Mesenchymal stem cell (in vitro differentiated cells and primary cell): Measurements from ENCODE around the gene PKDCC.

Experiments
- DNase-seq: peaks from one replicate; pipeline ENCODE4 v3.0.0-alpha.2; 2013
- H2AFZ ChIP-seq: one replicate; pipeline ENCODE4 v1.6.1; 2013; ENCODE audit warnings: low read depth, mild to moderate bottlenecking, control low read depth, inconsistent platforms, low read length, moderate library complexity
- H2AK5ac ChIP-seq: 2 replicates; pipeline ENCODE4 v1.6.1; 2013; ENCODE audit warnings: low read length, moderate library complexity, mild to moderate bottlenecking, inconsistent platforms; ENCODE audit not compliant: severe bottlenecking
- H2BK120ac ChIP-seq: one replicate; pipeline ENCODE4 v1.6.1; 2013; ENCODE audit warnings: low read depth, mild to moderate bottlenecking, inconsistent platforms, low read length, moderate library complexity
- H2BK12ac ChIP-seq, 2 experiments: one replicate each; pipeline ENCODE4 v1.6.1; 2013; ENCODE audit warnings: inconsistent platforms in 2 of 2, low read length in 2 of 2, mild to moderate bottlenecking in 2 of 2, moderate library complexity in 2 of 2, control low read depth in 1 of 2
- H2BK15ac ChIP-seq: one replicate; pipeline ENCODE4 v1.6.1; 2013; ENCODE audit warnings: mild to moderate bottlenecking, low read depth, inconsistent platforms; ENCODE audit not compliant: poor library complexity, severe bottlenecking
- H2BK5ac ChIP-seq: 2 replicates; pipeline ENCODE4 v1.6.1; 2013; ENCODE audit warnings: low read depth, mild to moderate bottlenecking, low read length, control low read depth, inconsistent platforms; ENCODE audit not compliant: poor library complexity, severe bottlenecking
- H3K14ac ChIP-seq, 2 experiments: one replicate each; pipeline ENCODE4 v1.6.1; 2013; ENCODE audit warnings: inconsistent platforms in 2 of 2, low read length in 2 of 2, control low read depth in 1 of 2, mild to moderate bottlenecking in 1 of 2, moderate library complexity in 1 of 2
- H3K18ac ChIP-seq, 2 experiments: one replicate each; pipeline ENCODE4 v1.6.1; 2013; ENCODE audit warnings: inconsistent platforms in 2 of 2, low read length in 2 of 2, control low read depth in 1 of 2, low read depth in 1 of 2, mild to moderate bottlenecking in 1 of 2
- H3K23ac ChIP-seq, 2 experiments: one replicate each; pipeline ENCODE4 v1.6.1; 2013; ENCODE audit warnings: inconsistent platforms in 2 of 2, low read length in 2 of 2, mild to moderate bottlenecking in 2 of 2, moderate library complexity in 2 of 2, control low read depth in 1 of 2
- H3K27ac ChIP-seq: 2 replicates; pipeline ENCODE4 v1.5.1; 2013; ENCODE audit warnings: mild to moderate bottlenecking, moderate library complexity, low read length, control low read depth, inconsistent platforms; ENCODE audit not compliant: poor library complexity, severe bottlenecking
- H3K27me3 ChIP-seq, 2 experiments: 2 replicates each; pipeline versions ENCODE4 v1.6.1 to v1.7.0; 2013; ENCODE audit warnings: low read length in 2 of 2, mild to moderate bottlenecking in 2 of 2, moderate library complexity in 2 of 2, control low read depth in 1 of 2, inconsistent platforms in 1 of 2; ENCODE audit not compliant: control insufficient read depth in 1 of 2, insufficient read depth in 1 of 2
- H3K36me3 ChIP-seq, 2 experiments: 2 replicates each; pipeline versions ENCODE4 v1.6.1 to v1.7.0; 2013; ENCODE audit warnings: low read length in 2 of 2, control low read depth in 1 of 2, inconsistent platforms in 1 of 2, low read depth in 1 of 2, mild to moderate bottlenecking in 1 of 2; ENCODE audit not compliant: insufficient read depth in 2 of 2, control insufficient read depth in 1 of 2
- H3K4ac ChIP-seq, 2 experiments: one replicate each; pipeline ENCODE4 v1.6.1; 2013; ENCODE audit warnings: inconsistent platforms in 2 of 2, low read length in 2 of 2, mild to moderate bottlenecking in 2 of 2, moderate library complexity in 2 of 2, control low read depth in 1 of 2, low read depth in 1 of 2
- H3K4me1 ChIP-seq: 2 replicates; pipeline ENCODE4 v1.6.1; 2013; ENCODE audit warnings: low read depth, low read length, control low read depth; ENCODE audit not compliant: control insufficient read depth, insufficient read depth
- H3K4me2 ChIP-seq: 2 replicates; pipeline ENCODE4 v1.6.1; 2013; ENCODE audit warnings: low read length, mild to moderate bottlenecking, inconsistent platforms; ENCODE audit not compliant: poor library complexity, severe bottlenecking
- H3K4me3 ChIP-seq, 2 experiments: 2 replicates each; pipeline versions ENCODE4 v1.5.1 to v1.7.0; 2013; ENCODE audit warnings: low read length in 2 of 2, mild to moderate bottlenecking in 2 of 2, control low read depth in 1 of 2, low read depth in 1 of 2; ENCODE audit not compliant: insufficient read depth in 1 of 2
- H3K79me1 ChIP-seq: replicated peaks from 2 replicates; pipeline ENCODE4 v1.6.1; 2013; ENCODE audit warnings: mild to moderate bottlenecking, control low read depth, low read length, inconsistent platforms; ENCODE audit not compliant: poor library complexity, severe bottlenecking
- H3K9ac ChIP-seq: 2 replicates; pipeline ENCODE4 v1.7.0; 2013; ENCODE audit warnings: mild to moderate bottlenecking, low read length, moderate library complexity
- H3K9me3 ChIP-seq: 2 replicates; pipeline ENCODE4 v1.7.0; 2013; ENCODE audit warnings: mild to moderate bottlenecking, low read length; ENCODE audit not compliant: control insufficient read depth
- H4K8ac ChIP-seq: one replicate; pipeline ENCODE4 v1.6.1; 2013; ENCODE audit warnings: inconsistent platforms, mild to moderate bottlenecking, low read length, moderate library complexity
- H4K91ac ChIP-seq: one replicate; pipeline ENCODE4 v1.6.1; 2013; ENCODE audit warnings: mild to moderate bottlenecking, low read length, inconsistent platforms
- WGBS: methylation state at CpG from one replicate; pipeline ENCODE4 v1.1.7; 2013; ENCODE audit warnings: mixed read lengths; 5-methylcytosine and 5-hydroxymethylcytosine counted together

Gene PKDCC

GRCh38 chr2:42090216-42090615 is 42.4 kb downstream of the PKDCC start:
- DNase-seq = no peak
- Histone ChIP-seq H3K23ac (no peak overlapping the region), H3K79me1 (no peaks in the 10 kb centered on the region), H3K4ac (no peak overlapping the region), H3K4me1 (peaks cover 2% of the 10 kb centered on the region), H4K91ac (no peak overlapping the region), H3K27ac (no peak overlapping the region), H3K9me3 (no peaks in the 10 kb centered on the region), H3K9ac (no peak overlapping the region), H2AK5ac (no peak overlapping the region), H2BK5ac (no peak overlapping the region), H2BK120ac (no peak overlapping the region), H3K27me3 (peaks cover 0 to 6% of the 10 kb centered on the region in 2 experiments), H3K14ac (no peak overlapping the region), H3K36me3 (no peaks in the 10 kb centered on the region), H2BK12ac (no peak overlapping the region), H4K8ac (no peak overlapping the region), H3K4me3 (no peak overlapping the region), H2BK15ac (no peak overlapping the region), H3K18ac (no peak overlapping the region), H3K4me2 (no peak overlapping the region), H2AFZ (no peak overlapping the region)
- WGBS = over 99% methylated on average over 5 of the region's 5 CpGs

DNA sequence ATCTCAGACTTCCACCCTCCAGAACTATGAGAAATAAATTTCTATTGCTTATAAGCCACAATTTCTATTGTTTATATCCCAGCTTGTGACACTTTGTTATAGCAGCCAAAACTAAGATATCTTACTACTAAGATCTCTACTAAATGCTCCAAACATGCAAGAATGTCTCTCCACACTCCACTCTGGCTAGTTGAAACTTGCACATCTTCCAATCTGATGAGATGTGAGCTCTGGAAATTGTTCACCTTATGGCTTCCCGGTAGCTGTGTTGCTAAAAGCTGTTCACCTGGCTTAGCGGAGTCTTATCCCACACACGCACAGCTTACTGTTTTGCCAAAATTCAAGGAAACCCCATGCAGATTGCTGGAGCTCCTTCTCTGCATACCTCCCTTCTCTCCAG is 43.9 kb downstream of the PKDCC start:
- 97% methylated on average over 3 of the region's 3 CpGs for WGBS
- Histone ChIP-seq H3K4me1 (peaks cover 2% of the 10 kb centered on the region), H4K8ac (no peak overlapping the region), H3K4ac (no peak overlapping the region), H3K9me3 (no peaks in the 10 kb centered on the region), H3K36me3 (no peaks in the 10 kb centered on the region), H2BK120ac (no peak overlapping the region), H2AK5ac (no peak overlapping the region), H3K14ac (no peak overlapping the region), H2BK15ac (no peak overlapping the region), H3K27me3 (peaks cover 0 to 6% of the 10 kb centered on the region in 2 experiments), H2AFZ (no peak overlapping the region), H3K79me1 (no peaks in the 10 kb centered on the region), H4K91ac (no peak overlapping the region), H3K18ac (no peak overlapping the region), H3K9ac (no peak overlapping the region), H3K4me2 (no peak overlapping the region), H2BK12ac (peak overlapping the region in 1 of 2 experiments; percentile 64), H3K23ac (peak overlapping the region in 1 of 2 experiments; percentile 63), H2BK5ac (no peak overlapping the region), H3K27ac (no peak overlapping the region), H3K4me3 (no peak overlapping the region)
- no peak for DNase-seq

GRCh38 chr2:42092084-42092996 is 44.5 kb downstream of the PKDCC start:
- H3K23ac ChIP-seq = no peak overlapping the region
- H2BK120ac ChIP-seq = no peak overlapping the region
- no peak overlapping the region for H3K9ac ChIP-seq
- no peak overlapping the region for H2AFZ ChIP-seq
- no peak overlapping the region for H3K4ac ChIP-seq
- H4K91ac ChIP-seq = no peak overlapping the region
- H3K4me2 ChIP-seq = no peak overlapping the region
- no peak overlapping the region for H4K8ac ChIP-seq
- no peak overlapping the region for H2AK5ac ChIP-seq
- DNase-seq = peak; percentile 40
- H2BK12ac ChIP-seq = no peak overlapping the region
- no peak overlapping the region for H3K4me3 ChIP-seq
- peaks cover 0 to 6% of the 10 kb centered on the region in 2 experiments for H3K27me3 ChIP-seq
- no peaks in the 10 kb centered on the region for H3K9me3 ChIP-seq
- H2BK15ac ChIP-seq = no peak overlapping the region
- H3K79me1 ChIP-seq = no peaks in the 10 kb centered on the region
- H3K14ac ChIP-seq = no peak overlapping the region
- no peak overlapping the region for H3K18ac ChIP-seq
- H3K27ac ChIP-seq = no peak overlapping the region
- peaks cover 2% of the 10 kb centered on the region for H3K4me1 ChIP-seq
- no peaks in the 10 kb centered on the region for H3K36me3 ChIP-seq
- WGBS = 33% methylated on average over 7 of the region's 7 CpGs
- H2BK5ac ChIP-seq = no peak overlapping the region

- no peak overlapping the region for H3K9ac ChIP-seq
- no peak overlapping the region for H3K27ac ChIP-seq
- H2BK12ac ChIP-seq = no peak overlapping the region
- peaks cover 2% of the 10 kb centered on the region for H3K4me1 ChIP-seq
- H2AFZ ChIP-seq = no peak overlapping the region
- H3K18ac ChIP-seq = no peak overlapping the region
- no peak overlapping the region for H2BK120ac ChIP-seq
- no peak for DNase-seq
- no peaks in the 10 kb centered on the region for H3K36me3 ChIP-seq
- H3K9me3 ChIP-seq = no peaks in the 10 kb centered on the region
- H2BK5ac ChIP-seq = no peak overlapping the region
- no peak overlapping the region for H3K4me2 ChIP-seq
- H4K8ac ChIP-seq = no peak overlapping the region
- no peak overlapping the region for H2BK15ac ChIP-seq
- H3K79me1 ChIP-seq = no peaks in the 10 kb centered on the region
- no peak overlapping the region for H2AK5ac ChIP-seq
- H3K4me3 ChIP-seq = no peak overlapping the region
- no peak overlapping the region for H4K91ac ChIP-seq
- peaks cover 0 to 6% of the 10 kb centered on the region in 2 experiments for H3K27me3 ChIP-seq
- no peak overlapping the region for H3K4ac ChIP-seq
- H3K23ac ChIP-seq = no peak overlapping the region
- H3K14ac ChIP-seq = no peak overlapping the region
These were observed 46.3 kb downstream of the PKDCC start for GRCh38 chr2:42094114-42094513.
